GM21619 (cell line): Measurements from ENCODE around the gene ADCYAP1.

ENCODE experiments used
- ATAC-seq: cut with Tn5 transposase; IDR thresholded peaks from one replicate; pipeline ENCODE4 v1.9.1; 2021; ENCODE audit not compliant: unreplicated experiment

Gene ADCYAP1

DNA sequence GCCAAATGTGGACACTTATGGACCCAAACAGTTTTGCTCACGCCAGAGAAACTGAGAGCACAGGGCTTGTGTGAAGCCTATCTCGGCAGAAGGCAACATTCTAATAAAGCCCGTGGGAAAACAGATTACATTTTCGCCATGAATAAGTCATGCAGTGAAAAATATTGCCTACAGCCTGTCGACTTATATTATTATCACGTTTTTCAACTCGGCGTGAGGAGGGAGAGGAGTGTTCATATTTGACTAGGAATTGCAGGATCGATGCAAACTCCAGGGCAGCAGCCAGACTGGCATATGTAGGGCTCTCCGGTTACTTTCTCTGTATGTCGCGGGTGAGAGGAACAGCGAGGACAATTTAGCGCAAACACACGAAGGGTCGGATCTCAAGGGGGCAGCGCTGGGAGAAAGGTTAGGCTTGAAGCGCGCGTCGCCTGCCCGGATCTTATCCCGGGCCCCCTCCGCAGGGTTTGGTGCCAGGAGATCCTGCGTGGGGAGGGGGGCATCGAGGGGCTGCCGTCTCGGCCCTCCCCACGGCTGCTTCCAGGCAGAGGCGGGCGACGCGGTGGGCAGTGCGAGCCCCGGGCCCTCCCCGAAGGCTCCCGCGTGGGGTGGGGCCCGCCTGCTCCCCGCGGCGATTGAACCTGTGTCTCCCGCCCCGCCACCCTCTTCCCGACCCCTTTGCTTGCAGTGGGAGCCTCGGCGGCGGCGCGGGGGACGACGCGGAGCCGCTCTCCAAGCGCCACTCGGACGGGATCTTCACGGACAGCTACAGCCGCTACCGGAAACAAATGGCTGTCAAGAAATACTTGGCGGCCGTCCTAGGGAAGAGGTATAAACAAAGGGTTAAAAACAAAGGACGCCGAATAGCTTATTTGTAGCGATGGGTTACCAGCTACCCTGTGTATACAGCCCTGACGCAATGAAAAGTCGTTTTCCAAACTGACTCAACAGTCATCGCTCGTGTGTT is 4.4 kb downstream of the ADCYAP1 start:
- ATAC-seq = no peak

DNA sequence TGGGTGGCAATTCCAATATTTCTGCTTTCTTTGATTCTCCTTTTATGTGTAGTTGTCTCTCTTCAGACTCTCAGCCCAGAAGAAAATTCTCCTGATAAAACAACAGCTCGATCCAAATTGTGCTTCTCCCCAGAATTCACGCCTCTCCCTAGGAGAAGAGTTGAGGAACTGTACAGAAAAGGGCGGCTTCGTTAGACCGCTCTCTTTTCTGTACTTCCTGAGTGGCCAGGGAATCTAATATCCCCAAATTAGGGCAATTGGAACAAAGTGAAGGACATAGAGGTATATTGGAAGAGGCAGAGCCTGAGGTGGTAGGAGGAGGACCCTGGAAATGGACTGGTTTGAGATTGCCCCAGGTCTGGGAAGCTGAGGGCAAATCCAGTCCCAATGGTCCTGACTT is 5.6 kb downstream of the ADCYAP1 start:
- ATAC-seq = no peak

DNA sequence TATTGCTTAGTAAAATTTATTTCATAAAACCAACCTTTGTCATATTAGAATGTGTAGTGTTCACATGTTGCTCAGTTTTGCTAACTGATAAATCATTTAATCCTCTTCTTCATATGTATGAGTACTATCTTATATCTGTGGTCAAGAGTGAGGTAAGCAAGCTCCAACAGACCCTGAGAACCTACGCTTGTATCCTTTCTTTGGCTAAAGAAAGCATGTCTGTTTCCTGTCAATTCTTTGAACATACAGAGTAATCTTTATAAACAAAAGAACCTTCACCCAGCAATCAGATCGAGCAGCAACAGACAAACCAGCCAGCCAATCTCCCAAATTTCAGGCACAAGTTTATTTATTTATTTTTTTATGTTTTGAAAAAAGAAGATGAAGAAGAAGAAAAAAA is 6.4 kb downstream of the ADCYAP1 start:
- no peak for ATAC-seq

DNA sequence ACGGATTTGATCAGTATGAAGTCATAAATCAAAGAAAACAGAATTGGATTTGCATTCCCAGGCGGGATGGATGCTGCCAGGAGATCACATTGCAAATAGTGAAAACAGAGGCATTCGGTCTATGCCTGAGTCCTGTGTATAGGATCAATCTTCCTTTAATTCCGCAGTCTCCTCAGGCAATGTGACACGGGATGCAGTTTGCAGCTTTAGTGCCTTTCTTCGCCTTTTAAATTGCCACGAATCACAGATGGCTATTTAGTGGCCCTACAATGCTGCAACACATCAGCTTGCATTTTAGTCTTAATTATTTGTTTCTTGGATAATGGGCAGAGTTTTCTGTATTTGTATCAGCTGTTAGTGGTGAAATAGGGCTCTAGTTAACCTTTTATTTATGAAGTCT is 6.8 kb downstream of the ADCYAP1 start:
- ATAC-seq = no peak

DNA sequence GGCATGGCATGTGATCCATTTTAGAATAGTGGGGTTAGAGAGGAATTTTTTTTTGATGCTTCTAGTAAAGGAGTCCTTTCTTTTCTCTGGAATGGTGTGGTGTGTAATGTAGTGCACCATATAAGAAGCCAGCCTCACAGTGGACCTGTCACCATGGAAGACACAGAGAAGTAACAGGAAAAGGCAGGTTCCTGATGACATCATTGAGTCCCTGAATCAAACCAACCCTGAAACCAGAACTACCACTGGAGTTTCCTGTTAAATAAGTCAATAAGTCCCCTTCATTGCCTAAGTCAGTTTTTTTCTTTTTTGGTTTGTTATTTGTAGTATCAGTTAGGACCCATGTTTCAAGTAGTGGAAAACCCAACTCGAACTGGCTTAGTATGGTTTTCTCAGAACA is 11.9 kb downstream of the ADCYAP1 start:
- ATAC-seq = no peak

DNA sequence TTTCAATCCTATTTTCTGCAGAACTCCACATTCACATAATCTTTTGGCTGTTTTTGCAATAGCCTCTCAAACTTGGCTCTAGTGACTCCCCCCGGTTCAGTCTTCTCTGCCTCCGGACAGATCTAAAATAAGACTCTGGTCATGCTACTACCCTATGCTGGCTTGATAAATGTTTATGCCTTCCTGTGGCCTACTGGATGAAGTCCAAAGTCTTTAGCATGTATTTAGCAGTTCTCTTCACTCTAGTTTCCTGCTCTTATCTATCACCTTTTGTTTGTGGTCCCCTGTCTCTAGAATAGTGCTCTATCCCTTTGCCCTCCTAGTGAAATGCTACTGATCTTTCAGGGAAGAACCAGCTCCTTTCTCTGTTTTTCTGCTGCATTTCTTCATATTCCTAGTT is 14.4 kb downstream of the ADCYAP1 start:
- no peak for ATAC-seq

DNA sequence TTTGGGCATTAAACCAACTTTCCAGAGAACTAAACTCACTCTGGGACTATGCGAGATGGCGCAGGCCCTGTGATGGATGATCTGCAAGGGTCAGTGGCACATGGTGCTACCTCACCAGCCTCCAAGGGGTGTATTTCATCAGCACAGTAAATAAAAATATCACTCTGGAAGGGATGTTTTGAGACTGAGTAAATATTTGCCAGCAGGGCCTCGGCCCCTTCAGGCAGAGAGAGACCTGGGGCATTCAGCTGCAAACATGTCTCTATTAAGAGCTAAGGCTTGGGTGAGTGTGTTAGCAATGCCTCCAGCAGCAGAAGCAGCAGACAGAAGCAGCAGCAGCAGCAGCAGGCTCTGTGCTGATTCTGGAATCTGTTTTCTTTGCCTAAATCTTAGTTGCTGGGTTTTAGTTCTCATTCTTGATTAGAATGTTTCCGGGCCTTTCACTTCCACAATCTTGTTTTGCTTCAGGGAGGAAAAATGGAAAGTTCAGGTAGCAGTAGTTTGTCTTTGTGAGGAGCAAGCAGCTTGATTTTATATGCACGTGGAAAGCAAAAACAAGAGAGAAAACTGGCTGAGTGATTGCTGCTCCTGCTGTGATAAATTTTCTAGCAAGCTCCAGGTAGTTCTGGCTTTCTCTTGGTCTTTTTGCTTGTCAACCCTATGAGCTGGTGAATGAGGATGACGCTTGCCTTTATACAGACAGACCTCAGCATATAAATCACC is 18.6 kb downstream of the ADCYAP1 start:
- ATAC-seq = no peak

DNA sequence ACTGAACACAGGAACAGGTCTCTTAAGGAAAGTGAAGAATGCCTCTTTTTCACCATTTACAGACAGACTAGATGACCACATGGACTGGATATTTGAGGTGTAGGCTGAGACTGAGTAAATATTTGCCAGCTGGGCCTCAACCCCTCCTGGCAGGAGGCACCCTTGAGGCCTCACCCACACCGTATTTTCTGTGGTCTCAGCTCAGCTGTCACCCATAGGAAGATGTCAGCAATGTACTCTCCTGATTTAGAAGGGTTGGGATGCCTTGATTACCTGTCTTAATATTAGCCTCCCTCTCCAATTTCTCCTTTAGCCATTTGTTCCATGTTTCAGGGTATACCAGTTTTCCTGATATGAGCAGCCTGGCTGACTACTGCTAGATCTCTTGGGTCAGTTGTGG is 20.3 kb downstream of the ADCYAP1 start:
- ATAC-seq = no peak

DNA sequence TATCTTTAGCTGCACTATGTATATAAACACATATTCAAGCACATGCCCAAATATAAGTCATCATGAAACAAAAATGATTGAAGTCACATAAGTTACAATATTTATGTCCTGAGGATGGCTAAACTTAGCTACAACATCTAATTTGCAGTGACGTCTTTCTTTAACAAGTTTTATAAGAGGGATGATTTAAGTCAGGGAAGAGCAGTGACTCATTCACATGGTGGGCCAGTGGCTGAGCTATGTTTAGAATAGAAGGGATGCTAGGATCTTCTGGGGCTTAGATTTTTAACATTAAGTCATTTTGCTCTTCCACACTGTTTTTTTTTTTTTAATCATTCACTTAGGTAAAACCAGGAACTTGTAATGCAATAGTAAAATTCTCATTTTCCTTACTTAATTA is 22.3 kb downstream of the ADCYAP1 start:
- ATAC-seq = no peak

DNA sequence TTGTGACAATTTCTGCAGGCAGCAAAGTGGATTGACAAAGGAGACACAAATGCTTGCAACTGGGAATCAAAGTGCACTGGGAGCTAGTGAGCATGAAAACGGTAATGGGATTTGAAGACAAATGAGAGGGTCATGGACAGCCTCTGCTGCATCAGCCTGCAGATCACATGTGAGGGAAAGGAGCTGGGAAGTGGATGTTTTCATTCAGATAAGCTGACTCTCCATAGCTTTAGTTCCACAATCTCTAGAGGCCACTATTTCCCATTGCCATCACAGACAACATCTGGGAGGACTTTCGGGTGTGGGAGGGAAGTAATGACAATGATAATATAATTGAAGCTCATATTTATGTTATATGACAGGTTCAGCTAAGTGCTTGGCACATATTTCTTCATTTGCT is 28.4 kb downstream of the ADCYAP1 start:
- no peak for ATAC-seq

DNA sequence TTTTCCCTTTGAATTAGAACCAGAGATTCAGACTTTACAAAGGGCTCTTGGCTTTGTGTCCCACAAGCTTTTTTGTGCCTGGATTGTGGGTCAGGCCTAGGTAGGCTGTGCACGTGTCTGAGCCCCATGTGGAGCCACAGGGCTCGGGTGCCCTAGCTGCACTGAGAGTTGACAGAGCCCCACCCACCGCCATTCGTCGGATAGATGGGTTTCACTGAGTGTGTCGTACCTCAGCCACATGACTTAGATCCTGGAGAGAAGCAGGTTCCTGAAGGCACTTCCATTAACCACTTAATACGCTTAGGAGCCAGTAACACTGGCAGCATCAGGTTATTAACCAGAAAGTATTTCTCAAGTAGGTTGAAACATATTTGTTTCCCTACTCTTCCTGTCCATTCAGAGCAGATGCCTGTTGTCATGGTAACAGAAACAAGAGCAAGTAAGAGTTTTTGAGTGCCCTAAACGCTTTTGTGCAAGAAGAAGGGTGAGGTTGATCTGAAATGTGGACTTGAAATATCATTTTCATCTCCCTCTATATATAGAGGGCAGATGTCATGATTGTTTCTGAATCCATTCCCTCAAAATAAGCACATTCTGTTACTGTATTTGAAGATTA is 30.0 kb downstream of the ADCYAP1 start:
- ATAC-seq = no peak

DNA sequence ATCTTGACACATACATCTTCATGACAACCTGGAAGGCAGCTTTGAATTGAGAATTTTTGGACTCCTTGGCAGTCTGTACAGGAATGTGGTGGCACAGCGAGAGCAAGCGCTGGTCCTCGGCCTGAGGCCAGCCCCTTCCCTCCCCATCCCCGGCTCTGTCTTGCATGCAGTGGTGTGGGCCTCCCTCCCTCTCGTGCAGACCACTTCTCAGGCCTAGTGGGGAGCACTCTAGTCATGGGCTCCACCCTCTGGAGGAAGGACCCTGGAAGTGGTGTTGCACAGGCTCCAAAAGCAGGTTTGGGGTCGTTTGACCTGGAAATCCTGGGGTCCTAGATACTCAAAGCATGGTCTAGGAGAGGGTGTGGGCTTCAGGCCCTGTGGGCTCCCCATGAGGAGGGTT is 32.3 kb downstream of the ADCYAP1 start:
- no peak for ATAC-seq

DNA sequence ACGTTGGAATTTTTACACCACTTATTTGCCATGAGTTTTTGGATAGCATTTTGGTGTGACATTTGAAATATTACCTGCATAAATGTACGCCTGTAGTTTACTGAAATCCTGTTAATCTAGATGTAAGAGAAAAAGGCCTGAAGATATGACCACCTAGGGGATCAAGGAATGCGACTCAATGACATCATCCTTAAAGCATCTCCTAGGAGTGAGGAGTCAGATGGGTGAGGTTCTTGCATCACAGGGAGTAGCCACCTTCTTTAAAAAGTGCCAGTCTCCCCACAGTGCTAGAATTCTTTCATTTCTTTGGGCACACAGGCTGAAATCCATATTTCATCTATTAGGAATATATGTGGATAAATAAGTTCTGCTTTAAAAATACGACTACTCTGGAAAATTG is 34.5 kb downstream of the ADCYAP1 start:
- ATAC-seq = no peak

DNA sequence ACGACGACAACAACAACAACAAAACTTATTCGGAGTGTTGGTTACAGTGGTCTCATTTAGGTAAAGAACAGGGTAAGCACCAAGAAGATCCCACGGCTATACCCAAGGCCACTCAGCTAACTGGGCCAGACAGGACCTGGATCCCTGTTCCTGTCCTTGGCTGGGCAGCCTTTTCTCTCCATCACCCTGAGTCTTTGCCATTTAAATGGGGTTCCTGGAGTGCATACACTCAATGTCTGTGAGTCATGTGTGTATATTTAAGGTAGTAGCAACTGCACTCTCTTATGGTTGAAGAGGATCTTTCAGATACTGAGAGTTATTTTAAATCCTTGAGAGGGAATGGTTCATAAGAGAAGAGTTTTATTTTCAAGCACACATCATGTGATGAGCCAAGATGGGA is 35.3 kb downstream of the ADCYAP1 start:
- ATAC-seq = no peak

DNA sequence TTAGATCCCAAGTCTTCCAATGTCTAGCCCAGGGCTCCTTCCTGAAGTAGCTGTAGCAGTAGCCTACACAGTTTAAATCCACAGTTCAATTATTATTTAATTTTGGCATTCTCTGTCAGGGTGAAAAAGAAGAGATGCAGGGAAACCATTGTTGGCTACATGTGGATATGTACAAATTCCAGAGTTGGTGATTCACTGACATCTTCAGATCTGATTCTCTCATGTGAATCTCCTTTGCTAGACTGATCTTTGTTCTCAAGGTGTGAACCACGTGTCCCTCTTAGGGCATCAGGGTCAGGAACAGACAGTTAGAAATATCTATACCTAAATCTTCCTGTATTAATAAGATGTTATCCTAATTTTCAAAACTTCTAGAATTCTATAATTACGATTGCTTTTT is 36.7 kb downstream of the ADCYAP1 start:
- no peak for ATAC-seq

DNA sequence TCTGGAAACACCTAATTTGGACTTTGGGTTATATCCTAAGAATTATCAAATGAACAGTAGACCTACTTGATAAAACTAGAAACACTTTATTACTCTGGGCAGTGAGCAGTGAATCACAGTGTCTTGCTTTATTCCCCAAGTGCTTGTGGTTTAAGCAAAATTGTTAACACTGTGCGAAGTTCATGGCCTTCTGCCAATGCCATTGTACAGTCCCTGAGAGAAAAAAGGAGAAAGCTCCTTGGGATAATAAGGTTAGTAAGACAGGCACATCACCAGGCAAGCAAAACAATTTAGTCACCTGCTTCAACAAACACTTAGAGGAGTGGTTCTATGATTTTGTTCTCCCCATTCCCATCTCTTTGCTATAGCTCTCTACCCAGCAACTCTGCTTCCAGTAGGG is 39.8 kb downstream of the ADCYAP1 start:
- no peak for ATAC-seq

DNA sequence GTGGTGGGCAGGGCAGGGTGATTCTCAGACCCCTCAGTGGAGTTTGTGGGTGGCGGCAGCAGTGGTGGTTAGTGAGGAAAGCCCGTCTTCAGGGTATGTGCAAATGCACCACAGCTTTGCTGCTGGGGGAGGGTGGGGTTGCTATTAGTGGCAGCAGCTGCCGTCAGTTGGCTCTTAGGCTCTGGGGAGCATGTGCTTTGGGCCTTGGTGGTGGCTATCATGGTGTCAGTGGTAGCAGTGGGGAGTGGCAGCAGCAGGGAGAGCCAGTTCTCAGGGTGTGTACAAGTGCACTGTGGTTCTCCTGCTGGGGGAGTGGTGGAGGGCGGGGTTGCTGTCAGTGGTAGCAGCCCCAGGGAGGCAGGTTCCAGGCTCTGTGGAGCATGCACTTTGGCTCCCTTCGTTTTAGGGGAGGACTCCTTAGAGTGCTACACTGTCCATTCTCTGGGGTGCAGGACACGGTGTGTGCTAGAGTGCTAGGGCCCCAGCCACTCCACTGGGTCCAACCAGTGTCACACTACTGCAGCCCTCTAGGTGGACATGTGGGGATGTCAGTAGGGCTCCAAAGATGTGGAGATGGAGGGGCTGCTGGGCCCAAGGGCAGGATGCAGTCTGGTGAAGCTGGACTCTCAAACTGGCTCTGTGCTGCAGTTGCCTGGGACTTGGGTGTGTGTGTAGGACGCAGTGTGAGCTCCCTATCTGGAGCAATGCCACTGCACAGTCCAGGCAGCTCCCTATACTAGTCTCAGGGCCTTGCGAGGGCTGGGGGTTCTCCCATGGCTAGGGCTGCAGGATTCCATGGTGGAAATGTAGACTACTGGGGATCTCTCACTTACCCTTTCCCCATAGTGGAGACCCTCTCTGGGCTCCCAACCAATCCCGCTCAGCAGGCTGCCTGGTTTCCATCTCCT is 45.3 kb downstream of the ADCYAP1 start:
- no peak for ATAC-seq

DNA sequence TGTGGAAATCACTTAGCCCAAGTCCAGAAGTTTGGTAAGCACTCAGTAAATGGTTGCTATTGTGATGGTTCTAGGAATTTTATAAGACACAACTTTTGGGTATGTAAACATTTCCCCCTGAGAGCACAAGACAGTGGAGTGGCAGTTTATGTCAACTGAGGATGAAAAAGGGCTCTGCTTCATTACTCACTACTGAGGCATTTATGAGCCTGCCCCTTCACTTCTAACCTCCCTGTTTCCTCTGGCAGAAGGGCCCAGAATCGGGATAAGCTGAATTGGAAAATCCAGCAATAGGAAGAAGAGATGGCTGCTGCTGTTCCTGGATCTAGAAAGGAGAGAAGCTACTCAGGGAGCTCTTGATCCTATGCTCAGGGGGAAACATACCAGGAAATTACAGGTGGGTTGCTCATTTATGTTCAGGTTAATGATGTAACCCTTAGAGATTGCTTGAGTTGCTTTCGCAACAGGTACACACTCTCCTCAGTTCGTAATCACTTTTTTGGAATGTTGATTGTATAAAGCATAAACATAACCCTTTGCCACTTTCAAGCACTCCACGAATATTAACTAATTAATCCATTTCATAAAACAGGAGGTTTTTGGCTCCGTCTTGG is 46.3 kb downstream of the ADCYAP1 start:
- ATAC-seq = no peak

DNA sequence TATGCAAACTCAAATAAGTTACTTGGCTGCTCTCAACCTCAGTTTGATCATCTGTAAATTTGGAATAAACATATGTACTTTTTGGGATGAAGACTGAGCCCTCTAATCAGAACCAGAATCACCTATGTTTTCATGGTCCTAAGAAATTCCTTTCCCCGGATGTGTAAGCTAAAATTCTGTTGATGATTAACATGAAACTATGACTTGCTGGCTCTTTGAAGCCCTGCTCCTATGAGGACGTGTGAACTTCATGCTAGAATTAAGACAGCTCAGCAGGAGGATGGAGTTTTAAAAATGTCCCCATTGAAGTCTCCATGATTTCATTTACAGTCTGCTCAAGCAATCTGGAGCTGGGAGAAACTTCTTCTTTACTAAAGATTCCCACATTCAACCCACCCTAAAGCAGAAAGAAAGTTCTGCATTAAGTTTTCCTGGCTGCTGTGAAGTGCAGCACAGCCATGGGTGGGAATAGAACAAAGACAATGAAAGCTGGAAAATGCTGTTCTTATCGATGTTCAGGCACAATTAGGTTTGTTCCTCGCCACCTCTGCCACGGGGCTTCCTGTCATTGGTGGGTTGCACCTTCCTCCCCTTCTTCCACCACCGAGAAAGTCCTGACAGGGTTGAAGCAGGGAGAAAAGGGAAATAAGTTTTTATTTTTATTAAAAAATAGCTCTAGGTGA is 50.9 kb downstream of the ADCYAP1 start:
- ATAC-seq = no peak

DNA sequence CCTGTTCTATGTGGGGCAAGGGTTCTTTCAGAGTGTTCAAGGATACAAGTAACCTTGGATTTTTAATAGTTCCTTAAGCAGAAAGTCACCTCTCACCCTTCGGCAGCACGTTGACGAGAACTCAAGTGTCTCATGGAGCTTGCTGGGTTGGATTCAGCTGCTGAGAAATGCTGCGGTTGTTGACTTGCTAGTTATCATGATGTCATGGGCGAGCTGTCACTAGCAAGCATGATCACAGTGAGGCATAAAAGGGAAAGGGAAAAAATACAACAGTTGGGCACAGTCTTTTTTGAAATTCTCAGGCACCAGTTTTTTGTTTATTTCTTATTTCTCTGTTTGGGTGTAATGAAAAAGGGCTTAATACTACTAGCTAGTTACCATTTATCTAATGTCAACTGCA is 53.2 kb downstream of the ADCYAP1 start:
- ATAC-seq = no peak
